GM12865 (cell line): ENCODE data around the gene OCIAD1.
"Not testable (repeated sequence)": the region's sequence is repeated elsewhere in the genome, so short reads cannot be mapped to it uniquely, and the experiment has no call there.

ENCODE experiments used
- DNase-seq: peaks from one replicate; pipeline ENCODE4 v3.0.0; 2010; ENCODE audit warnings: low read depth
- H3K4me3 ChIP-seq: 2 replicates; pipeline ENCODE4 v1.5.1; 2011; ENCODE audit warnings: mild to moderate bottlenecking, low read depth, low read length, control low read depth
- CTCF ChIP-seq: IDR thresholded peaks from 2 replicates; pipeline ENCODE4 v1.5.1; 2011; ENCODE audit warnings: low read length, control low read depth, low read depth, inconsistent platforms; ENCODE audit not compliant: insufficient read depth; ENCODE audit errors: missing control alignments

The OCIAD1 gene

DNA sequence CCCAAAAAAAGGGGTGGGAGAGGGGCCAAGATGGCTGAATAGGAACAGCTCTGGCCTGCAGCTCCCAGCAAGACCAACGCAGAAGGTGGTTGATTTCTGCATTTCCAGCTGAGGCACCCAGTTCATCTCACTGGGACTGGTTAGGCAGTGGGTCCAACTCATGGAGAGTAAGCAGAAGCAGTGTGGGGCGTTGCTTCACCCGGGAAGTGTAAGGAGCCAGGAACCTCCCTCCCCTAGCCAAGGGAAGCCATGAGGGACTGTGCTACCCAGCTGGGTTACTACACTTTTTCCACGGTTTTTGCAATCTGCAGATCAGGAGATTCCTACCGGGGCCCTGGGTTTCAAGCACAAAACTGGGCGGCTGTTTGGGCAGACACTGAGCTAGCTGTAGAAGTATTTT, 13.9 kb upstream of the OCIAD1 start:
- DNase-seq: no peak
- H3K4me3 ChIP-seq: no peak overlapping the region
- no peak for TF ChIP-seq CTCF

DNA sequence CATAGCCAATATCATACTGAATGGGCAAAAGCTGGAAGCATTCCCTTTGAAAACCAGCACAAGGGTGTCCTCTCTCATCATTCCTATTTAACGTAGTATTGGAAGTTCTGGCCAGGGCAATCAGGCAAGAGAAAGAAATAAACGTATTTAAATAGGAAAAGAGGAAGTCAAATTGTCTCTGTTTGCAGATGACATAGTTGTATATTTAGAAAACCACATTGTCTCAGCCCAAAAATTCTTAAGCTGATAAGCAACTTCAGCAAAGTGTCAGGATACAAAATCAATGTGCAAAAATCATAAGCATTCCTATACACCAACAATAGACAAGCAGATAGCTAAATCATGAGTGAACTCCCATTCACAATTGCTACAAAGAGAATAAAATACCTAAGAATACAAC, 9.5 kb upstream of the OCIAD1 start:
- not testable (repeated sequence) for DNase-seq, H3K4me3 ChIP-seq

- no peak overlapping the region for H3K4me3 ChIP-seq
- no peak for DNase-seq
- no peak for TF ChIP-seq CTCF
Observed at GRCh38 chr4:48827622-48828021, 3.3 kb upstream of the OCIAD1 start.

GRCh38 chr4:48831532-48832030, 693 bp downstream of the OCIAD1 start:
- DNase-seq: peak; percentile 53
- no peak for TF ChIP-seq CTCF
- H3K4me3 ChIP-seq: peak overlapping the region; percentile 78

GRCh38 chr4:48832571-48832970, 1.7 kb downstream of the OCIAD1 start:
- H3K4me3 ChIP-seq: peak overlapping the region; percentile 78
- TF ChIP-seq CTCF: no peak
- no peak for DNase-seq

DNA sequence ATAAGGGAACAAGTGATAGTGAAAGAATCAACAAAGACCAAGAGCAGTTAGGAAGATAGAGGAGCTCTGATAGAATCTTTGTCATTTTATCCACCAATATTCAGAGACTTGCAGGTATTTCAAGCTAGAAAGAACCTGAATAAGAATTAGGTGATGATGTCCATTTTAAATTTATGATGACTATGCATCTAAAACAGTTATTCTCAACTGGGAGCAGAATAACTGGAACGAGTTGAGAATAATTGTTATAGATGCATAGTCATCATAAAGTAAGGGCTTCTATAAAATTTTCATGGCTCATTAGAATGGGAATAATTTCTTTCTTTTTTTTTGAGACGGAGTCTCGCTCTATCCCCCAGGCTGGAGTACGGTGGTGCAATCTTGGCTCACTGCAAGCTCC, 5.8 kb downstream of the OCIAD1 start:
- H3K4me3 ChIP-seq: no peak overlapping the region
- no peak for TF ChIP-seq CTCF
- DNase-seq: no peak

GRCh38 chr4:48841045-48841827, 10.3 kb downstream of the OCIAD1 start:
- no peak for TF ChIP-seq CTCF
- H3K4me3 ChIP-seq: no peak overlapping the region
- no peak for DNase-seq
